ENCODE data around the gene AKAP8. TPM values are rescaled to one million over a fixed set of nuclear protein-coding genes. Genes with fewer than 3 reads are reported as not detected.

The AKAP8 gene
- total and polyA plus RNA-seq, 2 of the 4 experiments (the other 2 are of a cell fraction): 12.2 to 13.4 TPM

- TF ChIP-seq MAFK (IDR thresholded peaks at IDR 0.05; ENCODE audit: low read depth, low read length): no peak
- TF ChIP-seq MAZ (IDR thresholded peaks at IDR 0.05; ENCODE audit: borderline replicate concordance, low read depth, low read length): no peak
- Histone ChIP-seq H3K9ac (ENCODE audit: low read depth, low read length) (no peak overlapping the region), H4K8ac (ENCODE audit: low read depth in 2 of 2, low read length in 2 of 2) (no peak overlapping the region), H3K14ac (replicated peaks; ENCODE audit: low read depth, low read length) (no peak overlapping the region), H3K4me2 (ENCODE audit: low read depth, low read length) (no peak overlapping the region), H2BK120ac (ENCODE audit: low read depth, low read length) (no peak overlapping the region), H3K18ac (ENCODE audit: low read depth, low read length) (no peak overlapping the region), H2AK9ac (replicated peaks; ENCODE audit: low read depth, low read length, poor library complexity) (no peak overlapping the region), H2AK5ac (ENCODE audit: low read depth, low read length) (no peak overlapping the region), H3K56ac (ENCODE audit: extremely low read depth, insufficient read depth, low read length) (no peak overlapping the region), H3K27ac (ENCODE audit: insufficient read depth, low read length) (no peak overlapping the region), H3K23ac (ENCODE audit: low read depth, low read length) (no peak overlapping the region), H3K4me1 (ENCODE audit: control insufficient read depth, insufficient read depth, low read length) (peaks cover 4% of the 10 kb centered on the region), H4K20me1 (ENCODE audit: insufficient read depth, low read length) (peaks cover 7% of the 10 kb centered on the region), H3K36me3 (ENCODE audit: control insufficient read depth, insufficient read depth, low read length) (peaks cover 13% of the 10 kb centered on the region), H3K79me1 (ENCODE audit: low read depth in 1 of 2, low read length in 2 of 2) (peaks cover 20 to 45% of the 10 kb centered on the region in 2 experiments), H3K4me3 (ENCODE audit: insufficient read depth, low read depth, low read length) (no peak overlapping the region), H3K9me3 (ENCODE audit: control insufficient read depth, insufficient read depth, low read length) (no peaks in the 10 kb centered on the region), H4K91ac (ENCODE audit: insufficient read depth, low read depth, low read length) (no peak overlapping the region), H3K9me1 (ENCODE audit: insufficient read depth, low read length) (peaks cover 4% of the 10 kb centered on the region; the same call in 1 of the 2 replicates), H4K5ac (ENCODE audit: low read depth, low read length) (no peak overlapping the region), H2BK5ac (ENCODE audit: low read depth, low read length, poor library complexity, severe bottlenecking) (no peak overlapping the region), H3K4ac (ENCODE audit: low read depth, low read length) (no peak overlapping the region), H2BK15ac (ENCODE audit: low read depth, low read length) (no peak overlapping the region), H3K27me3 (ENCODE audit: control insufficient read depth, insufficient read depth, low read length) (no peaks in the 10 kb centered on the region), H2BK20ac (ENCODE audit: low read depth, low read length) (no peak overlapping the region), H2AFZ (replicated peaks; ENCODE audit: low read length, poor library complexity) (no peak overlapping the region)
- POLR2A ChIA-PET (ENCODE audit: unreplicated experiment): interaction anchor here (0.7 kb wide), 1 partner anchor 11 kb away, joined by 4 read pairs; no protein-coding TSS in a partner anchor
- no TSS peak for BruUV-seq (replicated peaks)
- in situ Hi-C loops (cut with MboI; ENCODE audit: low sequenced_read_pairs) (no loop called here), intact Hi-C loops (cut with micrococcal nuclease) (no loop called here), dilution Hi-C loops (cut with HindIII; ENCODE audit: low sequenced_read_pairs, unreplicated experiment) (no loop called here)
- 100% methylated on average over 2 of the region's 4 CpGs; no CpG with 5 or more reads in 1 of the 2 experiments for WGBS, 2 experiments (ENCODE audit: extremely low coverage in 2 of 2, insufficient read length in 1 of 2)
- DNase-seq (no peak), ATAC-seq (ENCODE audit: low read depth) (no peak)
- CTCF ChIA-PET: interaction anchor here (0.6 kb wide), 1 partner anchor 76 kb away, joined by 6 read pairs; no protein-coding TSS in a partner anchor
These were observed 39.5 kb downstream of the AKAP8 start for GRCh38 chr19:15340086-15340485.

Data from IMR-90 (cell line).